Activated naive CD4-positive, alpha-beta T cell treated with anti-CD3 and anti-CD28 coated beads, Interleukin-2, amount 50 U/mL, for 72 hours (primary cell): ENCODE data around the gene SGCE. TPM values are rescaled to one million over a fixed set of nuclear protein-coding genes. Genes with fewer than 3 reads are reported as not detected.
"Not testable (repeated sequence)": the region's sequence is repeated elsewhere in the genome, so short reads cannot be mapped to it uniquely, and the experiment has no call there.

ENCODE experiments used
- ATAC-seq, 2 donors: fragments of 150-1000 bp; cut with Tn5 transposase; 2 replicates each; pipeline ENCODE4 v1.10.0; 2021; ENCODE audit warnings: mild to moderate bottlenecking in 2 of 2, moderate library complexity in 2 of 2
- DNase-seq, 2 donors: peaks; one replicate each; pipeline ENCODE4 v3.0.0; 2021 to 2022; ENCODE audit warnings: low spot score in 2 of 2
- H3K27ac Mint-ChIP-seq, 2 donors: one replicate each; pipeline ENCODE4 v1.8.0; 2022; ENCODE audit warnings: mild to moderate bottlenecking in 2 of 2, mixed read lengths in 2 of 2
- H3K36me3 Mint-ChIP-seq, 2 donors: one replicate each; pipeline ENCODE4 v1.8.0; 2022; ENCODE audit warnings: mixed read lengths in 2 of 2
- H3K9me3 Mint-ChIP-seq, 2 donors: one replicate each; pipeline ENCODE4 v1.8.0; 2022; ENCODE audit warnings: mixed read lengths in 2 of 2
- total RNA-seq, 2 donors: library from RNA; stranded (reverse); gene quantifications; one replicate each; pipeline ENCODE4 v1.2.3, GENCODE V29; 2022

Gene SGCE
- under 1 TPM; 0.31 to 0.64 TPM for total RNA-seq

- Mint-ChIP-seq H3K36me3 (peaks cover 5 to 8% of the 10 kb centered on the region in 2 donors), H3K9me3 (peaks cover 0 to 4% of the 10 kb centered on the region in 2 donors), H3K27ac (no peak within 1 kb of the TSS)
- DNase-seq = peak in 1 of 2 donors; percentile 58
- ATAC-seq = no peak
Measured at GRCh38 chr7:94655848-94656657, at the start of gene SGCE. Gene SGCE, minus strand, starts transcription at chr7:94656133. Its CDS starts 35 bp downstream, at chr7:94656098.

- not testable (repeated sequence) for DNase-seq, H3K9me3 Mint-ChIP-seq, H3K27ac Mint-ChIP-seq, H3K36me3 Mint-ChIP-seq, ATAC-seq
Measured at GRCh38 chr7:94705155-94706021, 49.5 kb upstream of the SGCE start.

- Mint-ChIP-seq H3K27ac (no peak overlapping the region), H3K9me3 (no peaks in the 10 kb centered on the region), H3K36me3 (no peaks in the 10 kb centered on the region)
- ATAC-seq (no peak), DNase-seq (no peak)
Measured at GRCh38 chr7:94701555-94701973, 45.6 kb upstream of the SGCE start.

GRCh38 chr7:94700926-94701554 lies 45.1 kb upstream of the SGCE start:
- Mint-ChIP-seq H3K27ac (no peak overlapping the region), H3K36me3 (no peaks in the 10 kb centered on the region), H3K9me3 (no peaks in the 10 kb centered on the region)
- no peak for ATAC-seq
- DNase-seq = no peak

- ATAC-seq (no peak), DNase-seq (no peak)
- no peaks in the 10 kb centered on the region for H3K36me3 Mint-ChIP-seq
- no peaks in the 10 kb centered on the region for H3K9me3 Mint-ChIP-seq
- no peak overlapping the region for H3K27ac Mint-ChIP-seq
Measured at GRCh38 chr7:94698275-94698674, 42.3 kb upstream of the SGCE start.

- no peaks in the 10 kb centered on the region for H3K36me3 Mint-ChIP-seq
- no peak for DNase-seq
- peak in 1 of 2 donors; percentile 63 for ATAC-seq
- H3K9me3 Mint-ChIP-seq = no peaks in the 10 kb centered on the region
- no peak overlapping the region for H3K27ac Mint-ChIP-seq
Measured at GRCh38 chr7:94697035-94697974, 41.4 kb upstream of the SGCE start.

GRCh38 chr7:94687810-94688209 lies 31.9 kb upstream of the SGCE start:
- DNase-seq (no peak), ATAC-seq (no peak)
- no peaks in the 10 kb centered on the region for H3K36me3 Mint-ChIP-seq
- H3K27ac Mint-ChIP-seq = no peak overlapping the region
- H3K9me3 Mint-ChIP-seq = no peaks in the 10 kb centered on the region

- no peak for DNase-seq
- H3K9me3 Mint-ChIP-seq = no peaks in the 10 kb centered on the region
Measured at GRCh38 chr7:94687076-94687475, 31.1 kb upstream of the SGCE start.

GRCh38 chr7:94683066-94683465 lies 27.1 kb upstream of the SGCE start:
- ATAC-seq (no peak), DNase-seq (no peak)
- Mint-ChIP-seq H3K27ac (no peak overlapping the region), H3K9me3 (no peaks in the 10 kb centered on the region), H3K36me3 (no peaks in the 10 kb centered on the region)

More at GRCh38 chr7:94687076-94687475, 31.1 kb upstream of the SGCE start:
- Mint-ChIP-seq H3K27ac (no peak overlapping the region), H3K36me3 (no peaks in the 10 kb centered on the region)
- no peak for ATAC-seq

GRCh38 chr7:94679358-94679757 lies 23.4 kb upstream of the SGCE start:
- H3K27ac Mint-ChIP-seq = no peak overlapping the region
- H3K36me3 Mint-ChIP-seq = no peaks in the 10 kb centered on the region
- H3K9me3 Mint-ChIP-seq = no peaks in the 10 kb centered on the region
- DNase-seq = no peak
- no peak for ATAC-seq

GRCh38 chr7:94676431-94676830 lies 20.5 kb upstream of the SGCE start:
- no peaks in the 10 kb centered on the region for H3K36me3 Mint-ChIP-seq
- H3K9me3 Mint-ChIP-seq = no peaks in the 10 kb centered on the region
- no peak overlapping the region for H3K27ac Mint-ChIP-seq
- ATAC-seq = no peak
- no peak for DNase-seq

GRCh38 chr7:94675356-94675755 lies 19.4 kb upstream of the SGCE start:
- Mint-ChIP-seq H3K9me3 (no peaks in the 10 kb centered on the region), H3K36me3 (no peaks in the 10 kb centered on the region), H3K27ac (no peak overlapping the region)
- no peak for ATAC-seq
- DNase-seq = no peak

GRCh38 chr7:94671444-94672235 lies 15.7 kb upstream of the SGCE start:
- ATAC-seq = no peak
- no peak for DNase-seq
- Mint-ChIP-seq H3K9me3 (no peaks in the 10 kb centered on the region), H3K36me3 (no peaks in the 10 kb centered on the region), H3K27ac (no peak overlapping the region)

- Mint-ChIP-seq H3K36me3 (no peaks in the 10 kb centered on the region), H3K27ac (no peak overlapping the region), H3K9me3 (no peaks in the 10 kb centered on the region)
- DNase-seq (no peak), ATAC-seq (no peak)
Measured at GRCh38 chr7:94669773-94670495, 14.0 kb upstream of the SGCE start.
